ENCODE data around the gene LYPD6B. TPM values are rescaled to one million over a fixed set of nuclear protein-coding genes. Genes with fewer than 3 reads are reported as not detected.

The LYPD6B gene
- total RNA-seq, 1 donor from 2014 or later: 0.58 TPM

GRCh38 chr2:149012545-149012944 lies 26.0 kb upstream of the LYPD6B start:
- Mint-ChIP-seq H3K36me3 (ENCODE audit: low read depth) (no peaks in the 10 kb centered on the region), H3K4me3 (no peak overlapping the region), H3K27me3 (no peaks in the 10 kb centered on the region), H3K4me1 (peaks cover 5% of the 10 kb centered on the region), H3K27ac (no peak overlapping the region), H3K9me3 (no peaks in the 10 kb centered on the region)
- ATAC-seq (ENCODE audit: low read depth) (no peak), DNase-seq (no peak)
- TF ChIP-seq CTCF (IDR thresholded peaks at IDR 0.05): no peak
- intact Hi-C loops (cut with micrococcal nuclease): no loop called here
- POLR2A ChIA-PET: no interaction called here
- CTCF ChIA-PET: interaction anchor here (1.1 kb wide), 1 partner anchor 8 kb away, joined by 3 read pairs; no protein-coding TSS in a partner anchor

- POLR2A ChIA-PET: no interaction called here
- H3K36me3 Mint-ChIP-seq (ENCODE audit: low read depth): no peaks in the 10 kb centered on the region
- ATAC-seq (ENCODE audit: low read depth) (no peak), DNase-seq (no peak)
- no peak for TF ChIP-seq CTCF (IDR thresholded peaks at IDR 0.05)
- no peak overlapping the region for H3K4me3 Mint-ChIP-seq
- CTCF ChIA-PET: interaction anchor here (1.2 to 5.7 kb wide), 2 partner anchors 23 to 547 kb away, joined by 3 to 107 read pairs; partner anchors contain the start of gene LYPD6B
- H3K4me1 Mint-ChIP-seq: peaks cover 27% of the 10 kb centered on the region
- no peaks in the 10 kb centered on the region for H3K27me3 Mint-ChIP-seq
- no peak overlapping the region for H3K27ac Mint-ChIP-seq
- H3K9me3 Mint-ChIP-seq: no peaks in the 10 kb centered on the region
- intact Hi-C loops (cut with micrococcal nuclease): no loop called here
Observed at GRCh38 chr2:149015501-149015900, 23.0 kb upstream of the LYPD6B start.

- H3K4me1 Mint-ChIP-seq: peaks cover 32% of the 10 kb centered on the region
- ATAC-seq (ENCODE audit: low read depth) (no peak), DNase-seq (no peak)
- no peak overlapping the region for H3K27ac Mint-ChIP-seq
- CTCF ChIA-PET: interaction anchor here (1.2 to 5.7 kb wide), 9 partner anchors 13 to 1091 kb away, joined by 3 to 107 read pairs (median 7); partner anchors contain the start of gene LYPD6B
- POLR2A ChIA-PET: no interaction called here
- no peaks in the 10 kb centered on the region for H3K9me3 Mint-ChIP-seq
- H3K27me3 Mint-ChIP-seq: no peaks in the 10 kb centered on the region
- no peak for TF ChIP-seq CTCF (IDR thresholded peaks at IDR 0.05)
- H3K4me3 Mint-ChIP-seq: no peak overlapping the region
- intact Hi-C loops (cut with micrococcal nuclease): no loop called here
- H3K36me3 Mint-ChIP-seq (ENCODE audit: low read depth): no peaks in the 10 kb centered on the region
Observed at GRCh38 chr2:149015926-149016563, 22.5 kb upstream of the LYPD6B start.

- DNase-seq (peak; percentile 41), ATAC-seq (ENCODE audit: low read depth) (peak; percentile 39)
- Mint-ChIP-seq H3K27ac (no peak overlapping the region), H3K36me3 (ENCODE audit: low read depth) (no peaks in the 10 kb centered on the region), H3K4me3 (no peak overlapping the region), H3K4me1 (peaks cover 44% of the 10 kb centered on the region), H3K9me3 (no peaks in the 10 kb centered on the region), H3K27me3 (no peaks in the 10 kb centered on the region)
- ChIA-PET POLR2A (no interaction called here), CTCF (interaction anchor here (0.7 to 5.7 kb wide), 16 partner anchors 8 to 1092 kb away, joined by 3 to 107 read pairs (median 4); no protein-coding TSS in a partner anchor)
- intact Hi-C loops (cut with micrococcal nuclease): loop anchor here (1.0 kb wide), 2 partner anchors 296 to 544 kb away; no protein-coding TSS in a partner anchor
- TF ChIP-seq CTCF (IDR thresholded peaks at IDR 0.05): peak; percentile 66
Observed at GRCh38 chr2:149017116-149017985, 21.1 kb upstream of the LYPD6B start.

GRCh38 chr2:149018981-149019380 lies 19.5 kb upstream of the LYPD6B start:
- intact Hi-C loops (cut with micrococcal nuclease): no loop called here
- no peak for DNase-seq
- H3K4me3 Mint-ChIP-seq: no peak overlapping the region
- no peaks in the 10 kb centered on the region for H3K36me3 Mint-ChIP-seq (ENCODE audit: low read depth)
- H3K9me3 Mint-ChIP-seq: no peaks in the 10 kb centered on the region
- ATAC-seq (ENCODE audit: low read depth): no peak
- H3K27ac Mint-ChIP-seq: peak overlapping the region; percentile 91
- peaks cover 55% of the 10 kb centered on the region for H3K4me1 Mint-ChIP-seq
- TF ChIP-seq CTCF (IDR thresholded peaks at IDR 0.05): no peak
- POLR2A ChIA-PET: interaction anchor here (0.7 to 1.6 kb wide), 2 partner anchors 9 to 568 kb away, joined by 3 to 6 read pairs; no protein-coding TSS in a partner anchor
- CTCF ChIA-PET: interaction anchor here (1.1 to 5.7 kb wide), 5 partner anchors 10 to 543 kb away, joined by 3 to 107 read pairs (median 15); no protein-coding TSS in a partner anchor
- H3K27me3 Mint-ChIP-seq: no peaks in the 10 kb centered on the region
